OCI-LY1 (cell line): ENCODE data around the gene NEK4.

ENCODE experiments used
- H2AFZ ChIP-seq: fragments of 200-600 bp; sonication (generic), shearing (Covaris generic); 2 replicates; pipeline ENCODE4 v1.6.0; 2014; ENCODE audit warnings: antibody characterized with exemption, mild to moderate bottlenecking, low read length
- H3F3A ChIP-seq: fragments of 200-600 bp; sonication (generic), shearing (Covaris generic); 2 replicates; pipeline ENCODE4 v1.6.0; 2014; ENCODE audit warnings: mild to moderate bottlenecking, antibody characterized with exemption, low read length, moderate library complexity; ENCODE audit not compliant: insufficient read depth
- H3K27ac ChIP-seq: fragments of 200-600 bp; sonication (generic); 2 replicates; pipeline ENCODE4 v1.5.1; 2014; ENCODE audit warnings: low read length, mixed run types, mild to moderate bottlenecking, low read depth; ENCODE audit not compliant: poor library complexity, severe bottlenecking
- H3K27me3 ChIP-seq: fragments of 200-600 bp; sonication (generic); 2 replicates; pipeline ENCODE4 v1.6.0; 2014; ENCODE audit warnings: antibody characterized with exemption, mild to moderate bottlenecking, low read length, moderate library complexity; ENCODE audit not compliant: insufficient read depth
- H3K36me3 ChIP-seq: fragments of 200-600 bp; sonication (generic); 2 replicates; pipeline ENCODE4 v1.6.1; 2014; ENCODE audit warnings: mild to moderate bottlenecking, antibody characterized with exemption, low read length, moderate library complexity, mixed read lengths; ENCODE audit not compliant: insufficient read depth
- H3K4me1 ChIP-seq: fragments of 200-600 bp; sonication (generic); 2 replicates; pipeline ENCODE4 v1.5.1; 2014; ENCODE audit warnings: mild to moderate bottlenecking, low read length, moderate library complexity; ENCODE audit not compliant: insufficient read depth, severe bottlenecking
- H3K4me2 ChIP-seq: fragments of 200-600 bp; sonication (generic), shearing (Covaris generic); 2 replicates; pipeline ENCODE4 v1.6.1; 2014; ENCODE audit warnings: low read length
- H3K4me3 ChIP-seq: fragments of 200-600 bp; sonication (generic); 2 replicates; pipeline ENCODE4 v1.5.1; 2014; ENCODE audit warnings: low read length, low read depth, mild to moderate bottlenecking, mixed read lengths; ENCODE audit not compliant: poor library complexity, severe bottlenecking
- H3K79me2 ChIP-seq: fragments of 200-600 bp; shearing (Covaris generic); 2 replicates; pipeline ENCODE4 v1.6.1; 2016; ENCODE audit warnings: mixed run types, low read length, mixed read lengths; ENCODE audit not compliant: insufficient read depth
- H3K9ac ChIP-seq: fragments of 200-600 bp; sonication (generic), shearing (Covaris generic); 2 replicates; pipeline ENCODE4 v1.6.1; 2014; ENCODE audit warnings: mild to moderate bottlenecking, low read length, mixed read lengths
- H3K9me2 ChIP-seq: fragments of 200-600 bp; sonication (generic), shearing (Covaris generic); 2 replicates; pipeline ENCODE4 v1.6.1; 2014; ENCODE audit warnings: low read depth, mild to moderate bottlenecking, low read length, mixed read lengths
- H3K9me3 ChIP-seq: fragments of 200-600 bp; shearing (Covaris generic); 2 replicates; pipeline ENCODE4 v1.6.1; 2014; ENCODE audit warnings: low read length, mixed read lengths
- H4K20me1 ChIP-seq: fragments of 200-600 bp; sonication (generic), shearing (Covaris generic); 2 replicates; pipeline ENCODE4 v1.6.0; 2016; ENCODE audit warnings: mild to moderate bottlenecking, low read length; ENCODE audit not compliant: insufficient read depth
- EZH2 ChIP-seq: fragments of 200-600 bp; sonication (generic), shearing (Covaris generic); IDR thresholded peaks from 2 replicates; pipeline ENCODE4 v1.8.0; 2017; ENCODE audit warnings: borderline replicate concordance, mixed run types, mild to moderate bottlenecking, antibody characterized with exemption, low read length, moderate library complexity, mixed read lengths
- TF ChIP-seq, protein P1 (sequence below): fragments of 200-600 bp; sonication (generic), shearing (Covaris generic); IDR thresholded peaks from 2 replicates; pipeline ENCODE4 v1.5.1; 2017; ENCODE audit warnings: mild to moderate bottlenecking, antibody characterized with exemption, low read length, moderate library complexity, mixed read lengths

NEK4 gene

GRCh38 chr3:52770496-52771333 lies at the start of gene NEK4:
TSS of gene NEK4 (minus strand) at chr3:52770940. CDS start at chr3:52770746, 194 bp downstream.
- Histone ChIP-seq H3K36me3 (peaks cover 13% of the 10 kb centered on the region; the same call in 1 of the 2 replicates), H3K27me3 (no peaks in the 10 kb centered on the region), H3K4me1 (peaks cover 24% of the 10 kb centered on the region), H3K9ac (peak within 1 kb of the TSS; percentile 80), H2AFZ (peak within 1 kb of the TSS; percentile 72; the same call in 1 of the 2 replicates), H3K9me3 (no peaks in the 10 kb centered on the region), H3K4me3 (peak within 1 kb of the TSS; percentile 84), H3K9me2 (no peaks in the 10 kb centered on the region), H3K4me2 (peak within 1 kb of the TSS; percentile 65), H3K27ac (peak within 1 kb of the TSS; percentile 69), H4K20me1 (no peaks in the 10 kb centered on the region), H3F3A (no peaks in the 10 kb centered on the region), H3K79me2 (no peaks in the 10 kb centered on the region)
- TF ChIP-seq, protein P1, sequence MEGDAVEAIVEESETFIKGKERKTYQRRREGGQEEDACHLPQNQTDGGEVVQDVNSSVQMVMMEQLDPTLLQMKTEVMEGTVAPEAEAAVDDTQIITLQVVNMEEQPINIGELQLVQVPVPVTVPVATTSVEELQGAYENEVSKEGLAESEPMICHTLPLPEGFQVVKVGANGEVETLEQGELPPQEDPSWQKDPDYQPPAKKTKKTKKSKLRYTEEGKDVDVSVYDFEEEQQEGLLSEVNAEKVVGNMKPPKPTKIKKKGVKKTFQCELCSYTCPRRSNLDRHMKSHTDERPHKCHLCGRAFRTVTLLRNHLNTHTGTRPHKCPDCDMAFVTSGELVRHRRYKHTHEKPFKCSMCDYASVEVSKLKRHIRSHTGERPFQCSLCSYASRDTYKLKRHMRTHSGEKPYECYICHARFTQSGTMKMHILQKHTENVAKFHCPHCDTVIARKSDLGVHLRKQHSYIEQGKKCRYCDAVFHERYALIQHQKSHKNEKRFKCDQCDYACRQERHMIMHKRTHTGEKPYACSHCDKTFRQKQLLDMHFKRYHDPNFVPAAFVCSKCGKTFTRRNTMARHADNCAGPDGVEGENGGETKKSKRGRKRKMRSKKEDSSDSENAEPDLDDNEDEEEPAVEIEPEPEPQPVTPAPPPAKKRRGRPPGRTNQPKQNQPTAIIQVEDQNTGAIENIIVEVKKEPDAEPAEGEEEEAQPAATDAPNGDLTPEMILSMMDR, result no peak
- TF ChIP-seq EZH2, result no peak

- Histone ChIP-seq H2AFZ (no peak overlapping the region), H4K20me1 (no peaks in the 10 kb centered on the region), H3K9me3 (no peaks in the 10 kb centered on the region), H3K4me1 (no peaks in the 10 kb centered on the region), H3K79me2 (no peaks in the 10 kb centered on the region), H3K27ac (no peak overlapping the region), H3K4me2 (no peak overlapping the region), H3K9me2 (no peaks in the 10 kb centered on the region), H3K36me3 (no peaks in the 10 kb centered on the region), H3K9ac (no peak overlapping the region), H3K27me3 (no peaks in the 10 kb centered on the region), H3F3A (no peaks in the 10 kb centered on the region), H3K4me3 (no peak overlapping the region)
- TF ChIP-seq, protein P1, result no peak
- TF ChIP-seq EZH2, result no peak
Observed at GRCh38 chr3:52819936-52820335, 49.2 kb upstream of the NEK4 start.

DNA sequence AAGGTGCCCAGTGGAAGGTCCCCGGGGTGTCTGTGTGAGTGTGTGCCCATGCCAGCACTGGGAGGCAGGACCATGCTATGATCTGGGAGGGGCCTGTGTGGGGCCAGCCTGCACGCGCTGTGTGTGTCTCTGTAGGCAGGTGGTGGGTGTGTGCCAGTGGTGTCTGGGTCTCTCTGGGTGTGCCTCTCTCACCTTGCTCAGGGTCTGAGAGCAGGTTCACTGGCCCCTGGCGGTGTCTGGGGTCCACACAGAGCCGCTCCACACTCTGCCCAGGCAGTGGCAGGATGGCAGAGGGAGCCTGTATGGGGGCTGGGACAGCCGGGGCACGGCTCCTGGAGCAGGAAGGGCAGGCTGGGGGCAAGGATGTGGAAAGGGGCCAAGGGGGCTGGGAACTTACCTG lies 47.1 kb upstream of the NEK4 start:
- Histone ChIP-seq H3K36me3 (no peaks in the 10 kb centered on the region), H3F3A (no peaks in the 10 kb centered on the region), H3K9me3 (no peaks in the 10 kb centered on the region), H2AFZ (no peak overlapping the region), H3K4me2 (no peak overlapping the region), H3K9ac (no peak overlapping the region), H3K79me2 (no peaks in the 10 kb centered on the region), H3K27me3 (no peaks in the 10 kb centered on the region), H3K27ac (no peak overlapping the region), H3K9me2 (no peaks in the 10 kb centered on the region), H3K4me1 (no peaks in the 10 kb centered on the region), H4K20me1 (no peaks in the 10 kb centered on the region), H3K4me3 (no peak overlapping the region)
- TF ChIP-seq, protein P1, result no peak
- no peak for TF ChIP-seq EZH2
